ENCODE results near the gene BLM.
"Not testable (repeated sequence)": the region's sequence is repeated elsewhere in the genome, so short reads cannot be mapped to it uniquely, and the experiment has no call there.

DNA sequence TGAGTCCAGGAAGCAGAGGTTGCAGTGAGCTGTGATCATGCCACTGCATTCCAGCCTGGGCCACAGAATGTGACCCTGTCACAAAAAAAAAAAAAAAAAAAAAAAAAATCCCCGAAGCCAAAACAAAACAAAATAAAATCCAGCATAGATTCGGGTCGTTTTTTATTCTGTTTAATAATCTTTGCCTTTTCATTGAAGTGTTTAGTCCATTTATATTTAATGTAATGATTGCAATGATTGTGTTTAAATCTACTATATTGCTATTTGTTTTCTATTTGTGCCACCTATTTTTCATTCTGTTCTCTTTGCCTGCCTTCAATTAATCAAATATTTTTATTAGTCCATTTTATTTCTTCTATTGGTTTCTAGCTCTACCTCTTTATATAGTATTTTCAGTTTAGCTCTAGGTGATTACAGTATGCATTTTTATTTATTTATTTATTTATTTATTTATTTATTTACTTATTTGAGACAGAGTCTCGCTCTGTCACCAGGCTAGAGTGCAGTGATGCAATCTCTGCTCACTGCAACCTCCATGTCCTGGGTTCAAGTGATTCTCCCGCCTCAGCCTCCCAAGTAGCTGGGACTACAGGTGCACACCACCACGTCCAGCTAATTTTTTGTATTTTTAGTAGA lies 27.7 kb upstream of the BLM start:
- TF ChIP-seq, protein P1, sequence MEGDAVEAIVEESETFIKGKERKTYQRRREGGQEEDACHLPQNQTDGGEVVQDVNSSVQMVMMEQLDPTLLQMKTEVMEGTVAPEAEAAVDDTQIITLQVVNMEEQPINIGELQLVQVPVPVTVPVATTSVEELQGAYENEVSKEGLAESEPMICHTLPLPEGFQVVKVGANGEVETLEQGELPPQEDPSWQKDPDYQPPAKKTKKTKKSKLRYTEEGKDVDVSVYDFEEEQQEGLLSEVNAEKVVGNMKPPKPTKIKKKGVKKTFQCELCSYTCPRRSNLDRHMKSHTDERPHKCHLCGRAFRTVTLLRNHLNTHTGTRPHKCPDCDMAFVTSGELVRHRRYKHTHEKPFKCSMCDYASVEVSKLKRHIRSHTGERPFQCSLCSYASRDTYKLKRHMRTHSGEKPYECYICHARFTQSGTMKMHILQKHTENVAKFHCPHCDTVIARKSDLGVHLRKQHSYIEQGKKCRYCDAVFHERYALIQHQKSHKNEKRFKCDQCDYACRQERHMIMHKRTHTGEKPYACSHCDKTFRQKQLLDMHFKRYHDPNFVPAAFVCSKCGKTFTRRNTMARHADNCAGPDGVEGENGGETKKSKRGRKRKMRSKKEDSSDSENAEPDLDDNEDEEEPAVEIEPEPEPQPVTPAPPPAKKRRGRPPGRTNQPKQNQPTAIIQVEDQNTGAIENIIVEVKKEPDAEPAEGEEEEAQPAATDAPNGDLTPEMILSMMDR (IDR thresholded peaks at IDR 0.05): not testable (repeated sequence)
- TF ChIP-seq POLR2A, POLR2AphosphoS5 (IDR thresholded peaks at IDR 0.05): not testable (repeated sequence)
